MM.1S (cell line): Measurements from ENCODE around the gene HAPLN2.
A peak's percentile ranks its signal among the peaks of the same experiment; 100 is the strongest.

Source experiments
- DNase-seq: peaks from one replicate; pipeline ENCODE4 v3.0.0-alpha.2; 2015
- H2AFZ ChIP-seq: fragments of 300-600 bp; sonication (generic); 2 replicates; pipeline ENCODE4 v1.6.0; 2016; ENCODE audit warnings: antibody characterized with exemption, low read length
- H3F3A ChIP-seq: fragments of 300-600 bp; sonication (generic); 2 replicates; pipeline ENCODE4 v1.6.1; 2016; ENCODE audit warnings: mild to moderate bottlenecking, antibody characterized with exemption, low read length, moderate library complexity, mixed read lengths; ENCODE audit not compliant: insufficient read depth
- H3K27ac ChIP-seq: fragments of 300-600 bp; sonication (generic); 2 replicates; pipeline ENCODE4 v1.5.1; 2016; ENCODE audit warnings: mild to moderate bottlenecking, low read length
- H3K27me3 ChIP-seq: fragments of 300-600 bp; sonication (generic); replicated peaks from 2 replicates; pipeline ENCODE4 v1.6.0; 2016; ENCODE audit warnings: low read length; ENCODE audit not compliant: insufficient read depth
- H3K36me3 ChIP-seq: fragments of 300-600 bp; sonication (generic); replicated peaks from 2 replicates; pipeline ENCODE4 v1.6.1; 2016; ENCODE audit warnings: mild to moderate bottlenecking, low read length, mixed read lengths; ENCODE audit not compliant: insufficient read depth
- H3K4me1 ChIP-seq: fragments of 300-600 bp; sonication (generic); 2 replicates; pipeline ENCODE4 v1.6.1; 2016; ENCODE audit warnings: low read length, mixed read lengths
- H3K4me2 ChIP-seq: fragments of 300-600 bp; sonication (generic); 2 replicates; pipeline ENCODE4 v1.6.0; 2016; ENCODE audit warnings: low read depth, low read length
- H3K4me3 ChIP-seq: fragments of 300-600 bp; sonication (generic); 2 replicates; pipeline ENCODE4 v1.5.1; 2016; ENCODE audit warnings: low read length, mixed read lengths
- H3K79me2 ChIP-seq: fragments of 300-600 bp; sonication (generic); 2 replicates; pipeline ENCODE4 v1.6.1; 2016; ENCODE audit warnings: mixed run types, low read length, mixed read lengths
- H3K9ac ChIP-seq: fragments of 300-600 bp; sonication (generic); 2 replicates; pipeline ENCODE4 v1.6.1; 2016; ENCODE audit warnings: low read length, mixed read lengths
- H3K9me2 ChIP-seq: fragments of 300-600 bp; sonication (generic); replicated peaks from 2 replicates; pipeline ENCODE4 v1.6.1; 2016; ENCODE audit warnings: mild to moderate bottlenecking, low read length, mixed read lengths; ENCODE audit not compliant: insufficient read depth
- H3K9me3 ChIP-seq: fragments of 300-600 bp; sonication (generic); replicated peaks from 2 replicates; pipeline ENCODE4 v1.6.1; 2016; ENCODE audit warnings: mild to moderate bottlenecking, low read length, mixed read lengths; ENCODE audit not compliant: insufficient read depth
- H4K20me1 ChIP-seq: fragments of 300-600 bp; sonication (generic); 2 replicates; pipeline ENCODE4 v1.6.1; 2016; ENCODE audit warnings: mild to moderate bottlenecking, low read length, moderate library complexity, mixed read lengths; ENCODE audit not compliant: insufficient read depth
- EZH2 ChIP-seq: fragments of 300-600 bp; sonication (generic); optimal IDR thresholded peaks from 2 replicates; pipeline ENCODE3; 2017; ENCODE audit warnings: low read depth, mild to moderate bottlenecking, antibody characterized with exemption, low read length, mixed read lengths
- EZH2phosphoT487 ChIP-seq: fragments of 300-600 bp; sonication (generic); IDR thresholded peaks from 2 replicates; pipeline ENCODE4 v1.6.1; 2018; ENCODE audit warnings: antibody characterized with exemption, low read length
- TF ChIP-seq, protein P1 (sequence below): fragments of 300-600 bp; sonication (generic); IDR thresholded peaks from 2 replicates; pipeline ENCODE4 v1.5.1; 2016; ENCODE audit warnings: antibody characterized with exemption, low read length, mixed read lengths

The HAPLN2 gene

GRCh38 chr1:156572663-156573018 lies 46.6 kb upstream of the HAPLN2 start:
- TF ChIP-seq, protein P1, sequence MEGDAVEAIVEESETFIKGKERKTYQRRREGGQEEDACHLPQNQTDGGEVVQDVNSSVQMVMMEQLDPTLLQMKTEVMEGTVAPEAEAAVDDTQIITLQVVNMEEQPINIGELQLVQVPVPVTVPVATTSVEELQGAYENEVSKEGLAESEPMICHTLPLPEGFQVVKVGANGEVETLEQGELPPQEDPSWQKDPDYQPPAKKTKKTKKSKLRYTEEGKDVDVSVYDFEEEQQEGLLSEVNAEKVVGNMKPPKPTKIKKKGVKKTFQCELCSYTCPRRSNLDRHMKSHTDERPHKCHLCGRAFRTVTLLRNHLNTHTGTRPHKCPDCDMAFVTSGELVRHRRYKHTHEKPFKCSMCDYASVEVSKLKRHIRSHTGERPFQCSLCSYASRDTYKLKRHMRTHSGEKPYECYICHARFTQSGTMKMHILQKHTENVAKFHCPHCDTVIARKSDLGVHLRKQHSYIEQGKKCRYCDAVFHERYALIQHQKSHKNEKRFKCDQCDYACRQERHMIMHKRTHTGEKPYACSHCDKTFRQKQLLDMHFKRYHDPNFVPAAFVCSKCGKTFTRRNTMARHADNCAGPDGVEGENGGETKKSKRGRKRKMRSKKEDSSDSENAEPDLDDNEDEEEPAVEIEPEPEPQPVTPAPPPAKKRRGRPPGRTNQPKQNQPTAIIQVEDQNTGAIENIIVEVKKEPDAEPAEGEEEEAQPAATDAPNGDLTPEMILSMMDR, result no peak
- H3K4me3 ChIP-seq, result peak overlapping the region; percentile 83
- no peak overlapping the region for H3K27ac ChIP-seq
- peak overlapping the region; percentile 84 for H2AFZ ChIP-seq
- H3K79me2 ChIP-seq, result peaks cover 20% of the 10 kb centered on the region; the same call in 1 of the 2 replicates
- H3K36me3 ChIP-seq, result no peaks in the 10 kb centered on the region
- peak overlapping the region; percentile 44; the same call in 1 of the 2 replicates for H3K9ac ChIP-seq
- H3K4me1 ChIP-seq, result peaks cover 8% of the 10 kb centered on the region
- no peaks in the 10 kb centered on the region for H4K20me1 ChIP-seq
- no peaks in the 10 kb centered on the region for H3F3A ChIP-seq
- peak overlapping the region; percentile 84 for H3K4me2 ChIP-seq
- no peak for DNase-seq
- H3K9me3 ChIP-seq, result no peaks in the 10 kb centered on the region
- no peaks in the 10 kb centered on the region for H3K9me2 ChIP-seq
- no peaks in the 10 kb centered on the region for H3K27me3 ChIP-seq

GRCh38 chr1:156574039-156574633 lies 45.1 kb upstream of the HAPLN2 start:
- H3K27ac ChIP-seq, result no peak overlapping the region
- peaks cover 8% of the 10 kb centered on the region for H3K4me1 ChIP-seq
- H3F3A ChIP-seq, result no peaks in the 10 kb centered on the region
- H3K36me3 ChIP-seq, result no peaks in the 10 kb centered on the region
- no peaks in the 10 kb centered on the region for H3K27me3 ChIP-seq
- no peak overlapping the region for H2AFZ ChIP-seq
- DNase-seq, result no peak
- no peaks in the 10 kb centered on the region for H4K20me1 ChIP-seq
- no peak overlapping the region for H3K4me3 ChIP-seq
- H3K9ac ChIP-seq, result no peak overlapping the region
- H3K9me3 ChIP-seq, result no peaks in the 10 kb centered on the region
- no peak for TF ChIP-seq EZH2
- TF ChIP-seq EZH2phosphoT487, result no peak
- TF ChIP-seq, protein P1, result no peak
- no peaks in the 10 kb centered on the region for H3K9me2 ChIP-seq
- no peak overlapping the region for H3K4me2 ChIP-seq
- H3K79me2 ChIP-seq, result peaks cover 20% of the 10 kb centered on the region; the same call in 1 of the 2 replicates

DNA sequence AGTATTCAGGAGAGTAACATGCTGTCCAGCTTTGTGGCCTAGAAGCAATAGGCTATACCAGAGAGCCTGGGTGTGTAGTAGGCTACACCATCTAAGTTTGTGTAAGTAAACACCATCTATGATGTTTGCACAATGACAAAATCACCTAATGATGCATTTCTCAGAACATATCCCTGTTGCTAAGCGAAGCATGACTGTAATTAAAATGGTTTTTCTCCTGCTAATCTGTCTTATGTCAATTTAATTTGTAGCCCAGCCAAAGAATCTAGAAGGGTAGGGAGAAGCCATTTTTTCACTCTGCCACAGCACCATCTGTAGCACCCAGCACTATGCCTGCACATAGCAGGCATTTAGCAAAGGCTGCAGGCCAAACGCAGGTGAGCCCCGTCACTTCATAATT lies 41.7 kb upstream of the HAPLN2 start:
- Histone ChIP-seq H3K27me3 (no peaks in the 10 kb centered on the region), H4K20me1 (no peaks in the 10 kb centered on the region), H3K9me2 (no peaks in the 10 kb centered on the region), H3K4me2 (no peak overlapping the region), H3K79me2 (no peaks in the 10 kb centered on the region), H3K4me3 (no peak overlapping the region), H3K36me3 (no peaks in the 10 kb centered on the region), H3F3A (no peaks in the 10 kb centered on the region), H3K9ac (no peak overlapping the region), H3K9me3 (no peaks in the 10 kb centered on the region), H2AFZ (no peak overlapping the region), H3K4me1 (no peaks in the 10 kb centered on the region), H3K27ac (no peak overlapping the region)
- no peak for DNase-seq
- TF ChIP-seq EZH2phosphoT487, result no peak
- TF ChIP-seq EZH2, result no peak
- TF ChIP-seq, protein P1, result no peak
